GM20431 (cell line): Measurements from ENCODE around the gene ZNF282.
"Not testable (repeated sequence)": the region's sequence is repeated elsewhere in the genome, so short reads cannot be mapped to it uniquely, and the experiment has no call there.

Source experiments
- in situ Hi-C: fragments of 300-500 bp; cut with MseI, MboI; formaldehyde crosslinking; loops from one replicate; pipeline ENCODE4 v1.15.0; 2020; ENCODE audit warnings: low sequenced_read_pairs; ENCODE audit not compliant: unreplicated experiment

The ZNF282 gene

DNA sequence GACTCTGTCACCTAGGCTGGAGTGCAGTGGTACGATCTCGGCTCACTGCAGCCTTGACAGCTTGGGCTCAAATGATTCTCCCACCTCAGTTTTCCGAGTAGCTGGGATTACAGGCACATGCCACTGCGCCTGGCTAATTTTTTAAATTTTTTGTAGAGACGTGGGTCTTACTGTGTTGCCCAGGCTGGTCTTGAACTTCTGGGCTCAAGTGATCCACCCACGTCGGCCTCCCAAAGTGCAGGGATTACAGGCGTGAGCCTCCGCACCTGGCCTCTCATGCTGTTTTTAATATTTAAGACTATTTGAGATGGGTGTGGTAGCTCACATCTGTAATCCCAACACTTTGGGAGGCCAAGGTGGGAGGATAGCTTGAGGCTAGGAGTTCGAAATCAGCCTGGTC lies 56.2 kb downstream of the ZNF282 start:
- in situ Hi-C loops, result not testable (repeated sequence)

DNA sequence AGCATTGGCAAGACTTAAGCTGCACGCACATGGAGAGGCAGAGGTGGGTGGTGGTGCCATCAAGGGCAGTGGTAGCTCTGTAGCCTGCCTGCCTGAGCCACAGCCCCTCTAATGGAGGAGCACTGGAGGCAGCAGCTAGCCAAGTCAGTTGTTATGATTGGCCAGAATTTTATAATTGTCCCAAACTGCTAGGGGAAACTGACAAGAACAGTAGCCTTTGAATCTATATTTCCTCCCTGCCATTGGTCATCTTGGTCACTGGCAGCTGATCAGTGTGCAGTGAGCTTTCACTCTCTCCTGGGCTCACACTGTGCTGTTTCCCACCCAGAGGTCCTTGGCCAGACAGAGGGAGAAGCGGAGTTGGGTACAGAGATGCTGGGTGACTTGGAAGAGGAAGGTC lies 57.0 kb downstream of the ZNF282 start:
- in situ Hi-C loops, result no loop called here

DNA sequence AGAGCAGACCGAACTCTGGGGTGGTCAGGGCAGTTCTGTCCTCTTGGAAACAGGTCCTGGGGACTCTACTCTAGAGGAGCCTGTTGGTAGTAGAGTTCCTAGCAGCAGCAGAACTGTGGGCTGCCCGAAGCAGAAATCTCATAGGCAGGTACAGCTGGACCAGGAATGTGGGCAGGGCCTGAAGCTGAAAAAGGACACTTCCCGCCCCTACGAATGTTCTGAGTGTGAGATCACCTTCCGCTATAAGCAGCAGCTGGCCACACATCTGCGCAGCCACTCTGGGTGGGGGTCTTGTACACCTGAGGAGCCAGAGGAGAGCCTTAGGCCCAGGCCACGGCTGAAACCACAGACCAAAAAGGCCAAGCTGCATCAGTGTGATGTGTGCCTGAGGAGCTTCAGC lies 58.3 kb downstream of the ZNF282 start:
- in situ Hi-C loops, result no loop called here

DNA sequence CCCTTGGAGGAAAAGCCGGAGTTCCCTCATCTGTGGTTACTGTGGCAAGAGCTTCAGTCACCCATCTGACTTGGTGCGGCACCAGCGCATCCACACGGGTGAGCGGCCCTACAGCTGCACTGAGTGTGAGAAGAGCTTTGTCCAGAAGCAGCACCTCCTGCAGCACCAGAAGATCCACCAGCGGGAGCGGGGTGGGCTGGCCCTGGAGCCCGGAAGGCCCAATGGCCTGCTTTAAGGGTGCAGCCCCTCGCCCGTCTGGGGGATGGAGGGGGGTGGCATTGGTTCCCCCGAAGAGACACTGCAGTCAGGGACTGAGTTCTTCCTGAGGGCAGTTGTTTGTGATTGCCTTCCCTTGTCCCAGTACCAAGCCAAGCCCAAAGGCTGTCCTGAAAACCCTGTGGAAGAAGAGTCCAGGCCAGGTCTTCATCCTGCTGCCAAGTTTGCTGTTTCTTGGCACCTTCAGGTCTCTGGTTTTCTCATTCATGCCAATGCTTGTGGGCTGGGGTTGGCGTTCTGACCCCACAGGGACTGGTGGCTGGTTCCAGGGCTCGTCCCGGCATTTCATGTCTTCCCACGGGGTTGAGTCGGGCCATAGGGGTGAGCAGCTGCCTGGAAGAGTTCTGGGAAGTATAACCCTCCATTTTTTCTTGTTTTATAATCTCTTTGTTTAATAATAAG lies 59.0 kb downstream of the ZNF282 start:
- in situ Hi-C loops, result no loop called here

DNA sequence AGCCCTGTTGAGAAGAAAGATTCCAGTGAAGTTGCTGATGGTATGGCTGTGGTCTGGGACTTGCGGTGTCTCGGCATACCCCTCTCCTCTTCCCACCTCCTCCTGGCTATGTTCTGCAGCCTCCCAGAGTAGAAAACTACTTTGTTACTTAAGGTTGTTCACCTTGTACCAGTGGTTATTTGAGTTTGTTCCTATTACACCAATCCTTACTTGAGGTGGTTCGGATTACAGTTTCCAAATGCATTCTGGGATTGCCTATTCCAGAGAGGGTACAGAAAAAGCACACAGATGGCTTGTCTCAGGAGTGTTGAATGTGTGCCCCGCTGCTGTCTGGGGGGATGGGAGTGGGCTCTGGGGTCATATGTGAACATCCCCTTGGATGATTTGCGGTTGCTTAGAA lies 59.8 kb downstream of the ZNF282 start:
- in situ Hi-C loops, result no loop called here

DNA sequence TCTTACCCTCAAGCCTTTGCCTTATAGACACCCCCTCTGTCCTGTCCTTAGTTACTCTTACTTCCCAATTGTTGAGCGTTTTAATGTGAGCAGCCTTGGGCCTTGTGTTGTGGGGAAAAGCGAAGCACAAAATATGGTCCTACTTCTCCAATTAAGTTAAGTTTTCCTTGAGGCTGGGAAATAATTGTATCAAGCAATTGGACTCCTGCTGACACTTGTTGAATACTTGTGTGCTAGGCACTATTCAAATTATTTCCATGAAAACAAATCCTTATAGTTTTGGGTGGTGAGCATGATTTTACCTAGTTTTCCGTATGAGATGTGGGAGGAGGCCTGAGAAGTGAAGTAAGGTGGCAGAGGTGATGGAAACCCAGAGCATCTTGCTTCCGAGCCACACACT lies 61.2 kb downstream of the ZNF282 start:
- in situ Hi-C loops, result no loop called here

DNA sequence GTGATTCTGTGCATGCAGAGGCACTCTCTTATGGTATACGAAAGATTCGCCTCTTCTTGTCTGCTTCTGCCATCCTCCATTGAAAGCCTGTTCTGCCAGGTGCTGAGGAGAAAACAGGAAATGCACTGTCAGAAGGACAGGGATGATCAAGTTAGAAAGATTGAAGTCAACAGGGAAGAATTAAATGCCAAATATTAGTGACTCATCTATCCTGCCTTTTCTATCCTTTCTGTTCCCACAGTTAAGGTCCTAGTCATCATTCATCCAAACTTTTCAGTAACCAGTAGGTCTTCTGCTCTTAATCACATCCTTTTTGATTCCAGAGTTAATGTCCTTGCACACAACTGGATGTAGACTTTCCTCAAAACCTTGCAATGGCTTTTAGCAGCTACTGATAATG lies 61.8 kb downstream of the ZNF282 start:
- in situ Hi-C loops, result no loop called here

DNA sequence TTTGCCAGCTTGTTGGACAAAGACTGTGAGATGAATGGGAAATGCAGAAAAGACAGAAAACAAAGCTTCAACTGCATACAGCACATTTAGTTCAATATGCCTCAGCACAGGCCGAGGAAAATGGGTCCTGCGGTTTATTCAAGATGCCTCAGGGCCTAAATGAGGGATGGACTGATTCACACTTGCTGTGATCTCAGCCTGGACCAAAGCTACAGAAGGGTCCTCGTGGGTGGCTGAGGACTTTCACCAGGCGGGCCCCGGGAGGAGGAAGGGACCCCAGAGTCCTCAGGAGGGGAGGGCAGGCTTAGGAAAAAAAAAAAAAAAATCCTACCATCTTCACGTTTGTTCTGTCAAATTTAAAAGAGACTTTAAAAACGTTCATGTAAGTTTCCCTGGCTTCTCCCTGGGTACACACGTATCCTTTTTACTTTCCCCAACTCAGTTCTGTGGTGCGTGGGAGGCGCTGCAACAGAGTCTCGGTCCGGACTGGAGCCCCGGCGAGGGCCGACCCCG lies 66.0 kb downstream of the ZNF282 start:
- in situ Hi-C loops, result no loop called here

DNA sequence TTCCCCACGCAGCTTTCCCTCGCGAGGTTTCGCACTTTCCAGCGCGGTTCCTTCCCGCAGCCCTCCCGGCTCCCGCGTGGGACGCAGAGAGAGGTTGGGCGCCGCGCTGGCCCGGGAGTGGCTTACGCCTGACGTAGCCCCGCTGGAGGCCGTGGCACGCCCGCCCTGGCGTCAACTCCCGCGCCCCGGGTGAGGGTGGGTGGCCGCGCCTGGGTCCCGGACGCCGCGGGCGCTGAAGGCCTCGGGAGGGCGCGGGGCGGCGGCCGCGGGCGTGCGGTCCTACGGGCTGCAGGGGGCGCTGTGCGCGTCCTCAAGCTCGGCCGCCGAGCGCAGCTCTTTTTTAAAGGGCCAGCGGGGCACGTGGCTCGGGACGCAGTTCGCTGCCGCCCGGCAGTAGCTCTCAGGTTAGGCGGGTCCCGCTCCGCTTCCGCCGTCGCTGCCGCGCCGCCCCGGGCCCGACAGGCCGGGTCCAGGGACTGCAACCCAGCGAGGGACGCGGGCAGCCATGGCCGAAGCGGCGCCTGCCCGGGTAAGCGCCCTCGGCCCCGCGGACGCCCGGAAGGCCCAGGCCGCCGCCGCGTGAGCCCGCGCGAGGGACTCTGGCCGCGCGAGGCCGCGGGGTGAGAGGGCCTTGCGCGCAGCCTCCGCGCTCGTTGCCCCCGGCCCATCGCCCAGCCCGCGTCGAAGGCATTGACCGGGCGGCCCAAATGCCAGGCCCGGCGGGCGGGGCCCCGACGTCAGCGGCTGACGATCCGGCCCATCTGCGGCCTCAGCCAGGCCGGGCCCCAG lies 66.7 kb downstream of the ZNF282 start, which contains the start of gene ZNF783:
Gene ZNF783 (plus strand): TSS at position 368 of the 789 bp plus-strand sequence. CDS start 138 bp downstream, at position 506.
- in situ Hi-C loops, result no loop called here

DNA sequence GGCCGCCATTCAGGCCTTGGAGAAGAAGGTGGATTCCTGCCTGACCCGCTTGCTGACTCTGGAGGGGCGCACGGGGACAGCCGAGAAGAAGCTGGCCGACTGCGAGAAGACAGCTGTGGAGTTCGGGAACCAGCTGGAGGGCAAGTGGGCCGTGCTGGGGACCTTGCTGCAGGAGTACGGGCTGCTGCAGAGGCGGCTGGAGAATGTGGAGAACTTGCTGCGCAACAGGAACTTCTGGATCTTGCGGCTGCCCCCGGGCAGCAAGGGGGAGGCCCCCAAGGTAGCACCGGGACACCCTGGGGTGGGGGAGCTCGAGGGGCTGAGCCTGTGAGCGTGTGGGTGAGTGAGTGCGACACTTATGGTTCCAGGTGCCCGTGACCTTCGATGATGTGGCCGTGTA lies 71.1 kb downstream of the ZNF282 start:
- in situ Hi-C loops, result no loop called here

DNA sequence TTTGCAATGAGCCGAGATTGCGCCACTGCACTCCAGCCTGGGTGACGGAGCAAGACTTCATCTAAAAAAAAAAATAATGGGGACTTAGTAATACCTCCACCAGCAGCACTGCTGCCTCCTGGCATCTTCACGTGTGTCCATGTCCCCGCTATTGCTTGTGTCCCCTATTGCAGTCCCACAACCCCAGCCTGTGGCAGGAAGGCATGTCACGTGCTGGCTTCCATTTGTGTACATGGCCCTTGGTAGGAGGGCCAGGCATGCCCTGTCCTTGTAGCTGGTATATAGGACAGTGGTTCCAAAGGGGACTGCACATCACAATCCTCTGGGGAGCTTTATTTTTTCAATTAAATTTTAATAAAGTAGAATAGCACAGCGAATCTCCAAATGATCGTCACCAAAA lies 72.4 kb downstream of the ZNF282 start:
- in situ Hi-C loops, result no loop called here

DNA sequence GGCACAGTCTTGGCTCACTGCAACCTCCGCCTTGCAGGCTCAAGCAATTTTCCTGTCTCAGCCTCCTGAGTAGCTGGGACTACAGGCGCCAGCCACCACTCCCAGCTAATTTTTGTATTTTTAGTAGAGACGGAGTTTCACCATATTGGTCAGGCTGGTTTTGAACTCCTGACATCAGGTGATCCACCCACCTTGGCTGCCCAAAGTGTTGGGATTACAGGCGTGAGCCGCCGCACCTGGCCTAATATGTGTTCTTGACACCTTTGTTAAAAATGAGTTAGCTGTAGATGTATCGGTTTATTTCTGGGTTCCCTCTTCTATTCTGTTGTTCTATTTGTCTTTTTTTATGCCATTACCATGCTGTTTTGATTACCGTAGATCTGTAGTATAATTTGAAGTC lies 79.1 kb downstream of the ZNF282 start:
- in situ Hi-C loops, result not testable (repeated sequence)
